Skeletal muscle tissue (tissue), 4 donors: ENCODE results near the gene PRKRA. TPM values are rescaled to one million over a fixed set of nuclear protein-coding genes. Genes with fewer than 3 reads are reported as not detected.

Source experiments
- H3K27ac ChIP-seq: one replicate; pipeline ENCODE4 v1.7.0; 2013; ENCODE audit warnings: mild to moderate bottlenecking, low read depth, low read length, inconsistent platforms
- H3K27me3 ChIP-seq, 3 donors: one replicate each; pipeline ENCODE4 v1.7.0; 2013; ENCODE audit warnings: low read length in 3 of 3; ENCODE audit not compliant: control insufficient read depth in 3 of 3, insufficient read depth in 3 of 3
- H3K36me3 ChIP-seq, 3 donors: one replicate each; pipeline ENCODE4 v1.7.0; 2013; ENCODE audit warnings: low read length in 3 of 3; ENCODE audit not compliant: control insufficient read depth in 3 of 3, insufficient read depth in 3 of 3
- H3K4me1 ChIP-seq, 3 donors: one replicate each; pipeline ENCODE4 v1.7.0; 2013; ENCODE audit warnings: low read length in 3 of 3, mild to moderate bottlenecking in 3 of 3; ENCODE audit not compliant: control insufficient read depth in 3 of 3, insufficient read depth in 3 of 3
- H3K4me3 ChIP-seq, 3 donors: one replicate each; pipeline ENCODE4 v1.7.0; 2013; ENCODE audit warnings: low read length in 3 of 3
- H3K9ac ChIP-seq, 3 donors: one replicate each; pipeline ENCODE4 v1.7.0; 2013; ENCODE audit warnings: low read length in 3 of 3, mild to moderate bottlenecking in 3 of 3, moderate library complexity in 2 of 3, low read depth in 1 of 3
- H3K9me3 ChIP-seq, 3 donors: one replicate each; pipeline ENCODE4 v1.7.0; 2013; ENCODE audit warnings: low read length in 3 of 3; ENCODE audit not compliant: control insufficient read depth in 3 of 3
- total RNA-seq: library from RNA; depleted of rRNA; stranded (reverse); fragments of >200 nt; gene quantifications from one replicate; pipeline ENCODE4 v1.2.3, GENCODE V29; 2014
- donor health status: Osteomylitis.

PRKRA gene
- total RNA-seq, 1 donor from 2014 or later: 40.7 TPM

GRCh38 chr2:178469219-178469849 is 18.4 kb upstream of the PRKRA start:
- H3K27me3 ChIP-seq: no peaks in the 10 kb centered on the region
- H3K9me3 ChIP-seq: no peaks in the 10 kb centered on the region
- peaks cover 0 to 3% (median 0%) of the 10 kb centered on the region in 3 donors for H3K36me3 ChIP-seq
- no peak overlapping the region for H3K4me3 ChIP-seq
- H3K27ac ChIP-seq: no peak overlapping the region
- no peak overlapping the region for H3K9ac ChIP-seq
- H3K4me1 ChIP-seq: no peaks in the 10 kb centered on the region

GRCh38 chr2:178457390-178457886 is 6.5 kb upstream of the PRKRA start:
- Histone ChIP-seq H3K9me3 (no peaks in the 10 kb centered on the region), H3K9ac (no peak overlapping the region), H3K36me3 (no peaks in the 10 kb centered on the region), H3K27ac (no peak overlapping the region), H3K4me3 (no peak overlapping the region), H3K4me1 (peaks cover 0 to 4% (median 0%) of the 10 kb centered on the region in 3 donors), H3K27me3 (no peaks in the 10 kb centered on the region)

- Histone ChIP-seq H3K27ac (no peak overlapping the region), H3K27me3 (no peaks in the 10 kb centered on the region), H3K4me3 (no peak overlapping the region), H3K4me1 (peaks cover 0 to 11% (median 0%) of the 10 kb centered on the region in 3 donors), H3K9me3 (no peaks in the 10 kb centered on the region), H3K36me3 (no peaks in the 10 kb centered on the region), H3K9ac (no peak overlapping the region)
Measured at GRCh38 chr2:178455947-178456346, 5.0 kb upstream of the PRKRA start.

- peaks cover 13 to 36% (median 21%) of the 10 kb centered on the region in 3 donors for H3K4me1 ChIP-seq
- H3K27ac ChIP-seq: no peak overlapping the region
Measured at GRCh38 chr2:178452870-178453269, 1.9 kb upstream of the PRKRA start.

GRCh38 chr2:178452334-178452733 is 1.4 kb upstream of the PRKRA start:
- Histone ChIP-seq H3K9ac (no peak overlapping the region), H3K9me3 (no peaks in the 10 kb centered on the region), H3K27me3 (no peaks in the 10 kb centered on the region), H3K36me3 (peaks cover 0 to 13% (median 12%) of the 10 kb centered on the region in 3 donors), H3K27ac (peak overlapping the region; percentile 97), H3K4me1 (peaks cover 13 to 37% (median 21%) of the 10 kb centered on the region in 3 donors), H3K4me3 (no peak overlapping the region)

More at GRCh38 chr2:178452870-178453269, 1.9 kb upstream of the PRKRA start:
- Histone ChIP-seq H3K9me3 (no peaks in the 10 kb centered on the region), H3K9ac (no peak overlapping the region), H3K27me3 (no peaks in the 10 kb centered on the region), H3K4me3 (no peak overlapping the region), H3K36me3 (peaks cover 0 to 11% (median 10%) of the 10 kb centered on the region in 3 donors)

- H3K4me1 ChIP-seq: peaks cover 13 to 37% (median 21%) of the 10 kb centered on the region in 3 donors
- peak overlapping the region; percentile 78 to 88 (median 86) for H3K4me3 ChIP-seq
- no peaks in the 10 kb centered on the region for H3K27me3 ChIP-seq
- no peaks in the 10 kb centered on the region for H3K9me3 ChIP-seq
- peak overlapping the region; percentile 97 for H3K27ac ChIP-seq
- peak overlapping the region; percentile 88 to 96 (median 93) for H3K9ac ChIP-seq
- H3K36me3 ChIP-seq: peaks cover 4 to 26% (median 23%) of the 10 kb centered on the region in 3 donors
Measured at GRCh38 chr2:178450524-178450773, 526 bp downstream of the PRKRA start.

- Histone ChIP-seq H3K36me3 (peaks cover 5 to 31% (median 27%) of the 10 kb centered on the region in 3 donors), H3K4me1 (peaks cover 13 to 37% (median 21%) of the 10 kb centered on the region in 3 donors), H3K27me3 (no peaks in the 10 kb centered on the region), H3K9me3 (no peaks in the 10 kb centered on the region), H3K27ac (peak overlapping the region; percentile 97), H3K4me3 (peak overlapping the region; percentile 78 to 88 (median 86)), H3K9ac (peak overlapping the region; percentile 88 to 96 (median 93))
Measured at GRCh38 chr2:178449700-178450523, 1.1 kb downstream of the PRKRA start.

GRCh38 chr2:178448968-178449661 is 1.9 kb downstream of the PRKRA start:
- no peaks in the 10 kb centered on the region for H3K9me3 ChIP-seq
- no peaks in the 10 kb centered on the region for H3K27me3 ChIP-seq
- H3K9ac ChIP-seq: peak overlapping the region in 1 of 3 donors; percentile 88
- H3K27ac ChIP-seq: peak overlapping the region; percentile 97
- H3K4me1 ChIP-seq: peaks cover 13 to 37% (median 21%) of the 10 kb centered on the region in 3 donors
- peak overlapping the region in 2 of 3 donors; percentile 78 to 88 for H3K4me3 ChIP-seq
- peaks cover 5 to 38% (median 32%) of the 10 kb centered on the region in 3 donors for H3K36me3 ChIP-seq

GRCh38 chr2:178441426-178441825 is 9.5 kb downstream of the PRKRA start:
- Histone ChIP-seq H3K9ac (no peak overlapping the region), H3K4me1 (no peaks in the 10 kb centered on the region), H3K27me3 (no peaks in the 10 kb centered on the region), H3K27ac (no peak overlapping the region), H3K9me3 (no peaks in the 10 kb centered on the region), H3K4me3 (no peak overlapping the region), H3K36me3 (peaks cover 25 to 65% (median 58%) of the 10 kb centered on the region in 3 donors)
